ENCODE results near the gene GZF1.
"Not testable (repeated sequence)": the region's sequence is repeated elsewhere in the genome, so short reads cannot be mapped to it uniquely, and the experiment has no call there.

Gene GZF1

GRCh38 chr20:23347791-23348190 is 14.2 kb upstream of the GZF1 start:
- DNase-seq, result no peak

- DNase-seq, result not testable (repeated sequence)
These were observed 13.5 kb upstream of the GZF1 start for GRCh38 chr20:23348510-23348909.

- DNase-seq, result peak; percentile 19
These were observed 12.4 kb upstream of the GZF1 start for GRCh38 chr20:23349338-23350195.

- DNase-seq, result peak; percentile 97
These were observed 11.6 kb upstream of the GZF1 start, which contains the start of gene NXT1 for GRCh38 chr20:23350196-23350903. TSS of gene NXT1 (plus strand) at chr20:23350791. CDS start at chr20:23354042, 3,251 bp downstream.

- DNase-seq, result peak; percentile 66
These were observed 10.8 kb upstream of the GZF1 start for GRCh38 chr20:23350904-23351838.

- DNase-seq, result no peak
These were observed 5.8 kb upstream of the GZF1 start for GRCh38 chr20:23356203-23356602.

GRCh38 chr20:23357767-23358562 is 4.0 kb upstream of the GZF1 start:
- DNase-seq, result peak; percentile 100

- no peak for DNase-seq
These were observed 3.4 kb upstream of the GZF1 start for GRCh38 chr20:23358563-23358906.

- DNase-seq, result no peak
These were observed 2.9 kb upstream of the GZF1 start for GRCh38 chr20:23358923-23359593.

GRCh38 chr20:23360531-23360930 is 1.5 kb upstream of the GZF1 start:
- DNase-seq, result no peak

GRCh38 chr20:23361119-23361475 is 885 bp upstream of the GZF1 start:
- no peak for DNase-seq

GRCh38 chr20:23362392-23363256 is 642 bp downstream of the GZF1 start:
- DNase-seq, result peak; percentile 8

GRCh38 chr20:23363257-23363649 is 1.3 kb downstream of the GZF1 start:
- no peak for DNase-seq

- no peak for DNase-seq
These were observed 3.6 kb downstream of the GZF1 start for GRCh38 chr20:23365390-23366165.

GRCh38 chr20:23366384-23366783 is 4.4 kb downstream of the GZF1 start:
- DNase-seq, result no peak

GRCh38 chr20:23367770-23368169 is 5.8 kb downstream of the GZF1 start:
- no peak for DNase-seq

GRCh38 chr20:23368316-23369071 is 6.5 kb downstream of the GZF1 start:
- no peak for DNase-seq

- no peak for DNase-seq
These were observed 7.3 kb downstream of the GZF1 start for GRCh38 chr20:23369072-23369823.

All from activated naive CD4-positive, alpha-beta T cell treated with Interleukin-2 at 50 U/mL for 16 hours (primary cell).